Breast epithelium (tissue), 4 donors: ENCODE measurements around the gene GRIN2D. TPM values are rescaled to one million over a fixed set of nuclear protein-coding genes. Genes with fewer than 3 reads are reported as not detected.

Experiments
- DNase-seq, 2 donors: peaks; one replicate each; pipeline ENCODE4 v3.0.0-alpha.2; 2019; ENCODE audit warnings: low spot score in 2 of 2
- H3K27ac ChIP-seq, 2 donors: fragments of 200-600 bp; sonication (generic) in 1 of 2; one replicate each; pipeline ENCODE4 v1.5.1; 2016 to 2019; ENCODE audit warnings: mild to moderate bottlenecking in 1 of 2
- H3K27me3 ChIP-seq, 2 donors: fragments of 200-600 bp; sonication (generic) in 1 of 2; one replicate each; pipeline versions ENCODE4 v1.5.1 to v1.6.0; 2017 to 2019; ENCODE audit warnings: control low read depth in 1 of 2, mild to moderate bottlenecking in 1 of 2
- H3K36me3 ChIP-seq: fragments of 200-600 bp; one replicate; pipeline ENCODE4 v1.5.1; 2019
- H3K4me1 ChIP-seq, 2 donors: fragments of 200-600 bp; sonication (generic); one replicate each; pipeline ENCODE4 v1.5.1; 2016 to 2019; ENCODE audit warnings: control low read depth in 1 of 2
- H3K4me3 ChIP-seq, 3 donors: fragments of 200-600 bp; sonication (generic); 1 replicate in 2 of 3; 2 replicates in 1 of 3; pipeline ENCODE4 v1.5.1; 2016 to 2019; ENCODE audit warnings: mild to moderate bottlenecking in 3 of 3, moderate library complexity in 2 of 3
- H3K9me3 ChIP-seq, 2 donors: fragments of 200-600 bp; sonication (generic) in 1 of 2; one replicate each; pipeline ENCODE4 v1.5.1; 2016 to 2019; ENCODE audit warnings: control low read depth in 1 of 2
- POLR2A ChIP-seq: fragments of 450-650 bp; IDR thresholded peaks from one replicate; pipeline ENCODE4 v1.6.1; 2016; ENCODE audit warnings: antibody characterized with exemption, mild to moderate bottlenecking, moderate library complexity
- POLR2AphosphoS5 ChIP-seq, 3 donors: sonication (generic); formaldehyde crosslinking; IDR thresholded peaks; one replicate each; pipeline ENCODE4 v1.6.1; 2017; ENCODE audit warnings: antibody characterized with exemption in 3 of 3
- intact Hi-C: fragments of 100-400 bp; cut with DNase I; formaldehyde crosslinking; loops from one replicate; pipeline ENCODE4 v1.15.1; 2023; ENCODE audit warnings: low total_unique reads
- total RNA-seq, 3 donors: library from RNA; depleted of rRNA; stranded (reverse); fragments of >200 nt; gene quantifications; one replicate each; pipeline ENCODE4 v1.1.0, GENCODE V29; 2016
- TF ChIP-seq, protein P1 (sequence below), 3 donors: fragments of 450-650 bp; IDR thresholded peaks; one replicate each; pipeline ENCODE4 v1.5.1; 2016 to 2017; ENCODE audit warnings: antibody characterized with exemption in 3 of 3, mild to moderate bottlenecking in 3 of 3, moderate library complexity in 3 of 3

GRIN2D gene
- total RNA-seq, 3 donors from 2014 or later, result 0.32 to 0.33 TPM; not detected in 1

DNA sequence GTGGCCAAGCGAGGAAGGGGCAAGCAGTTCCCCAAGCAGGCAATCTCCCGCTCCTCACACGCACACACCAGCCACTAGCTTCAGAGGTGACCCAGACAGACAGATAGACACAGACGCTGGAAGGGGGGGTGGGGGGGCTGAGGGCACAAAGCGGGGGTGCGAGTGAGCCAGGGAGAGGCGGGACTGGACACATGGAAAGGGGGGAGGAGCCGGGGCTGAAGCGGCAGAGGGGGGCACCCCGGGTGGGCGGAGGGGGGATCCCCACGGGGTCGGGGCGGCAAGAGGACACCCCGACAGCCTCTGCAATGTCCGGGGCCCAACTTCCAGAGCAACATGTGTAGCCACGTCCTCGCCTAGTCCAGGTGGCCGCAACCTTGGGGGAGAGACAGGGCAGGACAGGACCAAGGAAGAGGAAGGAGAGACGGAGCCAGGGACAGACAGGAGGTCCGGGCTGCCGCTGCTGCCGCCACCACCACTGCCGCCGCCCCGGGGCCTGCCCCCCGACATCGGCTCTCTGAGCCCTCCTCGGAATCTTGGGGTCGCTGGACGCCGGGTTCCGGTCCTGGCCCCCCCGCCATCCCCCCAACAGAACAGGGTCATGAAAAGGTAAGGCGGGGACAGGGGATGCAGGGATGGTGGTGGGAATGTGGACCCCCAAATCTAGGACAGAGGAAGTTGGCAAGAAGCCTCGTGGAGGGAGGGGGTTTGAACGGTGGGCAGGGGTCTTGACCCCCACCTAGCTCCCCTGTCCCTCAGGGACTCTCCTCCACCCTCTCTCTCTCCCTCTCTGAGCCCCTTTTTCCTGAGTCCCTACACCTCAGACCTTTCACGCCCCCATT is 1.1 kb downstream of the GRIN2D start:
- DNase-seq, result no peak
- no peak for TF ChIP-seq POLR2A
- no peak overlapping the region for H3K27ac ChIP-seq
- peak overlapping the region in 2 of 3 donors; percentile 37 to 60 for H3K4me3 ChIP-seq
- H3K27me3 ChIP-seq, result peaks cover 14 to 41% of the 10 kb centered on the region in 2 donors
- no peaks in the 10 kb centered on the region for H3K9me3 ChIP-seq
- H3K36me3 ChIP-seq, result no peaks in the 10 kb centered on the region
- peaks cover 0 to 9% of the 10 kb centered on the region in 2 donors for H3K4me1 ChIP-seq
- intact Hi-C loops, result loop anchor here (5.0 to 10.0 kb wide), 2 partner anchors 98 to 1210 kb away; no protein-coding TSS in a partner anchor

DNA sequence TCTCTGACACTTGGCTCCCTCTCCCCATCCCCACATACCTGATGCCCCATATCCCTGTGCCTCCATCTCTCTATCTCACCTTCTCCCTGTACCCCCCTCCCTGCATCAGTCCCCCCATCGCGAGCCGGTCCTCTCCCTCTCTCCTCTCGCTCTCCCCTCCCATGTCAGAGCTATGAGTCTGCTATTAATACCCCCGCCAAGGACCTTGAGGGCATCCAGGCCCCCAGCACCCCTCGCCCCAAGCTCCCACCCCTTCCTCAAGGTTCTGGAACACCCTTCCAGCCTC is 1.6 kb downstream of the GRIN2D start:
- Histone ChIP-seq H3K36me3 (no peaks in the 10 kb centered on the region), H3K27ac (no peak overlapping the region), H3K4me3 (peak overlapping the region in 1 of 3 donors; percentile 60), H3K4me1 (peaks cover 0 to 9% of the 10 kb centered on the region in 2 donors), H3K27me3 (peaks cover 14 to 41% of the 10 kb centered on the region in 2 donors), H3K9me3 (no peaks in the 10 kb centered on the region)
- intact Hi-C loops, result loop anchor here (10.0 kb wide), 1 partner anchor 1210 kb away; no protein-coding TSS in a partner anchor
- DNase-seq, result no peak
- TF ChIP-seq POLR2A, result no peak
- no peak for TF ChIP-seq POLR2AphosphoS5 (IDR thresholded peaks at IDR 0.05)
- TF ChIP-seq, protein P1, sequence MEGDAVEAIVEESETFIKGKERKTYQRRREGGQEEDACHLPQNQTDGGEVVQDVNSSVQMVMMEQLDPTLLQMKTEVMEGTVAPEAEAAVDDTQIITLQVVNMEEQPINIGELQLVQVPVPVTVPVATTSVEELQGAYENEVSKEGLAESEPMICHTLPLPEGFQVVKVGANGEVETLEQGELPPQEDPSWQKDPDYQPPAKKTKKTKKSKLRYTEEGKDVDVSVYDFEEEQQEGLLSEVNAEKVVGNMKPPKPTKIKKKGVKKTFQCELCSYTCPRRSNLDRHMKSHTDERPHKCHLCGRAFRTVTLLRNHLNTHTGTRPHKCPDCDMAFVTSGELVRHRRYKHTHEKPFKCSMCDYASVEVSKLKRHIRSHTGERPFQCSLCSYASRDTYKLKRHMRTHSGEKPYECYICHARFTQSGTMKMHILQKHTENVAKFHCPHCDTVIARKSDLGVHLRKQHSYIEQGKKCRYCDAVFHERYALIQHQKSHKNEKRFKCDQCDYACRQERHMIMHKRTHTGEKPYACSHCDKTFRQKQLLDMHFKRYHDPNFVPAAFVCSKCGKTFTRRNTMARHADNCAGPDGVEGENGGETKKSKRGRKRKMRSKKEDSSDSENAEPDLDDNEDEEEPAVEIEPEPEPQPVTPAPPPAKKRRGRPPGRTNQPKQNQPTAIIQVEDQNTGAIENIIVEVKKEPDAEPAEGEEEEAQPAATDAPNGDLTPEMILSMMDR (IDR thresholded peaks at IDR 0.05), result no peak

DNA sequence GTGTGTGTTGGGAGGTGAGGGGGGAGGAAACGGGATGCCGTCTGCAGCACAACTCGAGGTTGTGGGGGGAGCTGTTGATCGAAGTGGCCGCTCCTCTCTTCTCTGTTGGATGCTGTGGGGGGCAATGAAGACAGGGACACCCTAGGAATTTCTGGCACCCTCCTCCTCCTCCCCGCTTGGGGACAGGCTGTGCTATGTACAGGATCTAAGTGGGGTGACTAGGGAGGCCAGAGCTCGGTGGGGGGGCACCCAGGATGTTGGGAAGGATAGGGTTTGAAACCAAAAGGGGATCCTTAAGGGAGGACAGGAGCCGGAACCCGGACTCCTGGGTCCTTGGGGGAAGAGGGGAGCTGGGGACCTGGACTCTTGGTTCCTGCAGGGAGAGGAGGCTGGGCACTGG is 2.0 kb downstream of the GRIN2D start:
- H3K27ac ChIP-seq, result no peak overlapping the region
- no peak overlapping the region for H3K4me3 ChIP-seq
- TF ChIP-seq POLR2AphosphoS5 (IDR thresholded peaks at IDR 0.05) (no peak), POLR2A (no peak)
- TF ChIP-seq, protein P1 (IDR thresholded peaks at IDR 0.05), result no peak
- DNase-seq, result no peak
- H3K4me1 ChIP-seq, result peaks cover 0 to 9% of the 10 kb centered on the region in 2 donors
- no peaks in the 10 kb centered on the region for H3K9me3 ChIP-seq
- intact Hi-C loops, result loop anchor here (10.0 kb wide), 1 partner anchor 1209 kb away; no protein-coding TSS in a partner anchor
- H3K36me3 ChIP-seq, result no peaks in the 10 kb centered on the region
- H3K27me3 ChIP-seq, result peaks cover 14 to 41% of the 10 kb centered on the region in 2 donors

DNA sequence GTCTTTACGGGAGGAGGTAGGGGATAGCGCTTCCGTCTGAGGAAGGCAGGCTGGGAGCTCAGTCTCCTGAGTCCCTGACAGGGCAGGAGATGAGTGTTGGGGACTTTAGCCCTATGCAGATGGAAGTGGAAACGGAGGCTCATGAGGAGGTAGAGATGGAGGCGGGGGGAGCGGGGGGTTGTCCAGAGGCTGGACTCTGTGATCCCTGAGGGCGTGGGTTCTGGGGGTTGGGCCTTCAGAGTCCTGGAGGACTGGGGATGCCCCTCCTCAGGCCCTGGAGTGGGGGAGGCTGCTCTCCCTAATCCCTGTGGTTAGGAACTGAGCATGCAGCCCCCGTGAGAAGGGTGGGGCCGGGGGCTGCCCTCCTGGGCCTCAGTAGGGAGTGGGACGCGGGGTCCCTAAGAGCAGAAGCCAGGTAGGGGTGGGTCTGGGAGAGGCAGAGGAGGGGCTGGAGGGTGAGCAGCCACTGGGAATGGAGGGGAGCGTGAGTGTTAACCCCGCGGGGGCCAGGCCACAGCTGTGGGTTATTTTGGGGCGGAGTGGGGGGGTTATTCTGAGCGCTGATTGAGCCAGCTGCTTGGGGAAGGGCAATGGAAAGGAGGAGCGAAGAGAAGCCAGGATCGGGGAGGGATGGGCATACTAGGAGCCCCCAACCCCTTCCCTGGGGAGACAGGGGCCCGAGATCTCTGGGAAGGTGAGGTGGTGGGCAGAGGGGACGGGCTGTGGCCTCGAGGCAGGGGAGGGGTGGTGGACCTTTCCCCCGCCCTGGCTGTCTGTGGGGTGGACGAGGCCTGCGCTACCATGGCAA is 2.8 kb downstream of the GRIN2D start:
- intact Hi-C loops, result loop anchor here (10.0 kb wide), 1 partner anchor 1209 kb away; no protein-coding TSS in a partner anchor
- Histone ChIP-seq H3K36me3 (no peaks in the 10 kb centered on the region), H3K4me1 (peaks cover 0 to 9% of the 10 kb centered on the region in 2 donors), H3K9me3 (no peaks in the 10 kb centered on the region), H3K27me3 (peaks cover 14 to 41% of the 10 kb centered on the region in 2 donors), H3K27ac (no peak overlapping the region), H3K4me3 (no peak overlapping the region)
- no peak for DNase-seq
- no peak for TF ChIP-seq POLR2A
- TF ChIP-seq, protein P1 (IDR thresholded peaks at IDR 0.05), result no peak

DNA sequence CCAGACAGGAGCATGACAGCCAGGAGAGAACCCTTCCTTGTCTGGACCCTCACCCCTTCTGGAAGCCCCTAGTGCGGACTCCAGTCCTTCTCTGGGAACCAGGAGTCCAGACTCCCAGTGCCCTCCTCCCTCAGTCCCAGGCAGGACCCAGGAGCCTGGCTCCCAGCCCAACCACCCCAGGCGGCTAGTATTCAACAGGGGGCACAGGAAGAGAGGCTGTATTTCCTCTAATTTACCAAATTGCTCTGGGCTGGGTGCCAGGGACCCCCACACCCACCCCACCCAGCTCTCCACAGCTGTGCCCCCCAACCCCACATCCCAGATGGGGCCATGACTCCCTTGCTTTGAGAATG is 3.3 kb downstream of the GRIN2D start:
- TF ChIP-seq POLR2AphosphoS5 (IDR thresholded peaks at IDR 0.05) (no peak), POLR2A (no peak)
- TF ChIP-seq, protein P1 (IDR thresholded peaks at IDR 0.05), result no peak
- peaks cover 14 to 41% of the 10 kb centered on the region in 2 donors for H3K27me3 ChIP-seq
- no peak overlapping the region for H3K27ac ChIP-seq
- no peaks in the 10 kb centered on the region for H3K36me3 ChIP-seq
- DNase-seq, result no peak
- no peaks in the 10 kb centered on the region for H3K9me3 ChIP-seq
- H3K4me3 ChIP-seq, result no peak overlapping the region
- peaks cover 0 to 9% of the 10 kb centered on the region in 2 donors for H3K4me1 ChIP-seq
- intact Hi-C loops, result loop anchor here (10.0 kb wide), 1 partner anchor 1208 kb away; no protein-coding TSS in a partner anchor
